GM21515 (cell line): ENCODE data around the gene ZSCAN22.

Source experiments
- ATAC-seq: cut with Tn5 transposase; IDR thresholded peaks from one replicate; pipeline ENCODE4 v1.9.1; 2021; ENCODE audit not compliant: unreplicated experiment

The ZSCAN22 gene

GRCh38 chr19:58350871-58351557 is 24.2 kb downstream of the ZSCAN22 start:
- ATAC-seq, result no peak

GRCh38 chr19:58351558-58351878 is 24.7 kb downstream of the ZSCAN22 start:
- no peak for ATAC-seq

- ATAC-seq, result no peak
Measured at GRCh38 chr19:58351990-58352755, 25.4 kb downstream of the ZSCAN22 start.

DNA sequence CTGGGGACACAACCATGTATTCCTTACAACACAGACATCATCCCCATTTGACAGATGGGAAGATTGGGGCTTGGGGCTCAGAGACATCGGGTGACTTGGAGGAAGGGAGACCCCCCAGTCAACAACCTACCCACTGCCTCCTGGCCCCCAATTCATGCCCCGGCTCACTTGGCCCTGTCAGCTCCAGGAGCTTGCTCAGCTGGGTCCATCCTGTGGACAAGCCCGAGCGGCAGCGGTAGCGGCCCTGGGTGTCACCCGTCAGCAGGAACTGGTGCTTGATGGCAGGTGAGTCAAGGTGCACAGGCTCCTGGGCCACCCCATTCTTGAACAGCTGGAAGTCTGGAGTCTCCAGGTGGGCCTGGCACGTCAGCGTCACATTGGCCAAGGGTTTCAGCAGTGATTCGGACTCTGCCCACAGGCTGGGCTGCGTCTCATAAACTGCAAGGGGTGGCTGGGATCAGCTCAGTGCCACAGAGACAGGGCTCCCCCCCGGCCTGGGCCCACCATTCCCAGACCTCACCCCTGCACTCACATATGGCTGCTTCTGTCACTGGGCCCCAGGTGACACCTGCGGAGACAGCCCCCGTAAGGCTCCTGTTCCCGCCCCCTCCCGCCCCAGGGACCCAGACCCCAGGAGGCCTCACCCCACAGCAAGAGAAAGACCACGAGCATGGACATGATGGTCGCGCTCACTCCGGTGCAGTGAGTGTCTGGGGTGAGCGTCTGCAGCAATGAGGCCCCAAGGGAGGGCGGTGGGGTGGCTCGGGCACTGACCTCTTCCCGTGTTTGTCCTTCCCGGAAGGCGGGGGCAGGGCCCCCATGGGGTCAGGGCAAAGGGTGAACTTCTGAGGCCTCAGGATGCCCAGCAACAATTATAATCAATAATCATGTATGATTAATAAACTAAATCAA is 26.2 kb downstream of the ZSCAN22 start, which contains the start of gene A1BG:
Gene A1BG (minus strand): TSS at position 733 of the 912 bp plus-strand sequence. CDS start 55 bp downstream, at position 678.
- ATAC-seq, result no peak

- no peak for ATAC-seq
Measured at GRCh38 chr19:58353717-58354477, 27.1 kb downstream of the ZSCAN22 start.

- ATAC-seq, result no peak
Measured at GRCh38 chr19:58354478-58355030, 27.8 kb downstream of the ZSCAN22 start.

- ATAC-seq, result no peak
Measured at GRCh38 chr19:58355215-58355796, 28.5 kb downstream of the ZSCAN22 start.

- no peak for ATAC-seq
Measured at GRCh38 chr19:58355908-58356765, 29.3 kb downstream of the ZSCAN22 start.

DNA sequence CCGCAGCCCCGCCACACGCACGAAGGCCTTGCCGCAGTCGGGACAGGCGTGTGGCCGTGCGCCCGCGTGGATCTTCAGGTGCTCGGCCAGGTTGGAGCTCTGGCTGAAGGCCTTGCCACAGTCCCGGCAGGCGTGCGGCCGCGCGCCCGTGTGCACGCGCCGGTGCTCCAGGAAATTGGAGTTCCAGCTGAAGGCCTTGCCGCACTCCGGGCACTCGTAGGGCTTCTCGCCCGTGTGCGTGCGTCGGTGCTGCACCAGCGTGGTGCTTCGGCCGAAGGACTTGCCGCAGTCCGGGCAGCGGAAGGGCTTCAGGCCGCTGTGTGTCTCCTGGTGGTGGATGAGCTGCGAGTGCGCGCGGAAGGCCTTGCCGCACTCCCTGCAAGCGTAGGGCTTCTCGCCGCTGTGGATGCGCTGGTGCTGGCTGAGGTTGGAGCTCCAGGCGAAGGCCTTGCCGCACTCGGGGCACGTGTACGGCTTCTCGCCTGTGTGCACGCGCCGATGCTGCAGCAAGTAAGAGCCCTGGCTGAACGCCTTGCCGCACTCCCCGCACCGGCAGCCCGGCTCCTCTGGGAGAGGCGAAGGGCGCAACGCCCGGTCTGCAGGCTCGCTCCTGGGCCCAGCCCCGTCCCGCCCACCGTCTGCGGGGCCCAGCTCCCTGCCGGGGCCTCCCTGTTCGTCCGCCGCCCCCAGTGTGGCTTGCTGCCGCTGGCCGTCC is 30.1 kb downstream of the ZSCAN22 start:
- ATAC-seq, result no peak

DNA sequence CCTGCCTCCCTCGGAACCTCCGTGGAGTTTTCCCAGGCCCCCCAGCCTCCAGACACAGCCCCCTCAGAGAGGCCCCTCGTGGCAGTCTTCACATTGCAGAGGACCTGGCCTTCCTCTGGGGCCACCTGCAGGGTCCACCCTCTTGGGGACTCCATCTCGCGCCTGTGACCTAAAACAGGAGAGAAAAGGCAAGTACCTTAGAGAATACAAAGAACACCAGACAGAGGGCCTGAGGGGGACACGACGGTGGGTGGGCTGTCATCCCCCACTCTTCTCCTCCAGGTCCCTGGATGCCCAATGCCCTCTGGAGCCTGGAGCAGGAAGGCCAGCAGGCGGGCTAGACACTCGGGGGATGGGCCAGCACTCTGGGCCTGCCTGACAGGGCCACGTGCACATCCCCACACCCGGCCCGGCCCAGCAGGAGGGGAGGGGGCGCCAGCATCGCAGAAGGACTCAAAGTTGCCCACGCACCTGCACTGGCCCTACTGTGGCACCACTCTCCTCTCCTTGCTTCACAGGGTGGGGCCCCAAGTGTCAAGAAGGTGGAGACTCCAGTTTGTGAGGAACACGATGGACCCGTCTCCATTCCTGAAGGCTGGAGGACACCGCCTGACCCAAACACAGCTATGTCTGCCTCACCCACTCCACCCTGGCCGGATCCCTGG is 30.8 kb downstream of the ZSCAN22 start:
- ATAC-seq, result no peak

DNA sequence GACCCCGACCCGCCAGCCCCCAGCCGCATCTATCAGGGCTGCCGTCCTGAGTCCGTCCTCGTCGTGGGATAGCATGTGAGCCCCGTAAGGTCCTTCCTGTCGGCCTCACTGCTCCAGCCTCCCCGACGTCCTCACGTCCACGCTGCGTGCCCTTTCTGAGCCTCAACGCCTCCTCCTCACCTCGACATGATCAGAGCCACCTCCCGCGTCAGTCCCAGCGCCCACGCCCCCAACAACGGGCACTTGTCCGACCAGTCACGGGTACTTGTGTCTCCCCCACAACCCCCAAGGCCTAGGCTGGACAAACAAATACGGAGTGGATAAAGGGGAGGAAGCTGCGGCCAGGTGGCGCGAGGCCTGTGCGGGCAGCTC is 35.1 kb downstream of the ZSCAN22 start:
- ATAC-seq, result peak; percentile 21

DNA sequence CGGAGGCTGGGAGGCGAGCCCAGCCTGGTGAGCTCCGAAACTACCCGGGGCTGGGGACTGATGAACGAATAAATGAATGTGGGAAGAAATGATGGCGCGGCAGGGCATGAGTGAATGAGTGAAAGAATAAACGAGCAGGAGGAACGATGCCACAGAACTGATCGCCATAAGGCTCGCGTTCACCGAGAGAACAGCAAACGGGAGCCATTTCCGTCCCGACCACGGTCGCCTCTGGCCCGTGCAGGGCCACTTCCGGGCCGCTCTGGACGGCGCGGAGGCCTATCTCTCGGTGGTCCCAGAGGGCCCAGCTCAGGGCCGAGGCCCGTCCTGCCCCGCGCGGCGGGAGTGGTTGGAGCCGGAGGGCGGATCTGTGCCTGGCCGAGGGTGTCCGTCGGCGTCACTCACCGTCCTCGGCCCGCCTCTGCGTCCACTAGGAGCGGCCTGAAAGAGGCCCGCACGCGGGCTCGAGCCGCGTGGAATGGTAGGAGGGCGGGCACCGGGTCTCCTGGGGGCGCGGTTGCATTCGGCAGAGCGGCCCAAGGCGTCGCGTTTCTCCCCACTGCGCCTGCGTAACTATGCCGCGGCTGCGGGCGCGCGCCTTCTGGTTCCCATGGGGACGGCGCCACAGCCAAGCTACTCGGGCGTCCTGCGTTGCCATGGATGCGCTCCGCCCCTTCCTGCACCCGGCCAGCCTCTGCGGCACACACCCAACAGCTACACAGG is 35.6 kb downstream of the ZSCAN22 start, which contains the start of gene ZNF497:
Gene ZNF497 (minus strand): TSS at position 480 of the 723 bp plus-strand sequence. CDS start 5,116 bp downstream, outside the sequence.
- ATAC-seq, result peak; percentile 86

DNA sequence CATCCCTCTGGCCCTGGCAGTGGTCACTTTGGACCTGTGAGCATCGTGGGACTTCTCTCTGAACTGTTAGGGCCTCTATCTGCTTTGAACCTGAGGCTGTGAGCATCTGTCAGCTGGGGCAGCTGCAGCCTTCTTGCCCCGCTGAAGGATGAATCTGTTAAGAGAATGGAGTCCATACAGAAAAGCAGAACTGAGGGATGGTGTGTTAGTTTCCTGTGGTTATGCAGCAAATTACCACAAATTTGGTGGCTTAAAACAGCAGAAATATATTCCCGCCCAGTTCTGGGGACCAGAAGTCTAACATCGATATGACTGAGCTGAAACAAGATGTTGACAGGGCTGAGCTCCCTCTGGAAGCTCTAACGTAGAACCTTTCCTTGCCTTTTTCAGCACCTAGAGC is 37.4 kb downstream of the ZSCAN22 start:
- no peak for ATAC-seq

- no peak for ATAC-seq
Measured at GRCh38 chr19:58366585-58367430, 40.0 kb downstream of the ZSCAN22 start.

DNA sequence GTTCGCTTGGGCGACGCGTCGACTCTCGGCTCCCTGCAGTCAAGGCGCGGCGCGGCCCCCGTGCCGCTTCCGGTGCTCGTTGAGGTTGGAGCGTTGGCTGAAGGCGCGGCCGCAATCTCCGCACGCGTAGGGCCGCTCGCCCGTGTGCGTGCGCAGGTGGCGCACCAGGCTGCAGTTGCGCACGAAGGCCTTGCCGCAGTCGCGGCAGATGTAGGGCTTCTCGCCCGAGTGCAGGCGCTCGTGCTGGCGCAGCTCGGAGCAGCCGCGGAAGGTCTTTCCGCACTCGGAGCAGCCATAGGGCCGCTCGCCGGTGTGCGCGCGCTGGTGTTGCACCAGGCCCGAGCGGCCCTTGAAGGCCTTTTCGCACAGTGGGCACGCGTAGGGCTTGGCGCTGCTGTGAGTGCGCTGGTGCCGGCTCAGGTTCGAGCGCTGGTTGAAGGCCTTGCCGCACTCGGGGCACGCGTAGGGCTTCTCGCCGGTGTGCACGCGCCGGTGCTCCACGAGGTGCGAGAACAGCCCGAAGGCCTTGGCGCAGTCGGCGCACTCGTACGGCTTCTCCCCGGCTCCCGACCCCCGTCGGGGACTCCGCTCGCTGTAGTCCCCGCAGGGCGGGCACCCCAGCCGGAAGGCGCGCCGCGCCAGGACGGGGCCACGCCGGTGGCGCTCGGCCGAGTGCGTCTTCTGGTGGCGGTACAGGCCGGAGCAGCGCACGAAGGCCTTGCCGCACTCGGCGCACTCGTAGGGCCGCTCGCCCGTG is 41.1 kb downstream of the ZSCAN22 start:
- no peak for ATAC-seq
